Right atrium auricular region (tissue), 2 donors: Measurements from ENCODE around the gene ZNF687. TPM values are rescaled to one million over a fixed set of nuclear protein-coding genes. Genes with fewer than 3 reads are reported as not detected.

Experiments
- DNase-seq: peaks from one replicate; pipeline ENCODE4 v3.0.0-alpha.2; 2019; ENCODE audit warnings: low spot score
- H3K27ac ChIP-seq, 2 donors: fragments of 200-600 bp; sonication (generic); 1 replicate in 1 of 2; 2 replicates in 1 of 2; pipeline ENCODE4 v1.5.1; 2016 to 2019
- H3K27me3 ChIP-seq, 2 donors: fragments of 200-600 bp; sonication (generic); one replicate each; pipeline versions ENCODE4 v1.5.1 to v1.6.0; 2017 to 2019
- H3K36me3 ChIP-seq: fragments of 200-600 bp; sonication (generic); one replicate; pipeline ENCODE4 v1.5.1; 2016
- H3K4me1 ChIP-seq, 2 donors: fragments of 200-600 bp; sonication (generic); one replicate each; pipeline versions ENCODE4 v1.5.1 to v1.6.0; 2017 to 2019
- H3K4me3 ChIP-seq, 2 donors: fragments of 200-600 bp; sonication (generic); 1 replicate in 1 of 2; 2 replicates in 1 of 2; pipeline ENCODE4 v1.5.1; 2017 to 2019; ENCODE audit warnings: mild to moderate bottlenecking in 1 of 2, moderate library complexity in 1 of 2
- H3K9me3 ChIP-seq, 2 donors: fragments of 200-600 bp; sonication (generic); one replicate each; pipeline ENCODE4 v1.5.1; 2019
- CTCF ChIP-seq, 2 donors: fragments of 200-600 bp; sonication (generic); IDR thresholded peaks; one replicate each; pipeline ENCODE4 v1.5.1; 2019; ENCODE audit warnings: antibody characterized with exemption in 2 of 2
- total RNA-seq, 2 donors: library from RNA; depleted of rRNA; stranded (reverse); fragments of >200 nt; gene quantifications; one replicate each; pipeline ENCODE4 v1.1.0, GENCODE V29; 2016

The ZNF687 gene
- 10 to 100 TPM; 12.9 to 26.3 TPM for total RNA-seq

GRCh38 chr1:151281969-151282882 is at the start of gene ZNF687:
ZNF687 (plus strand) TSS chr1:151282299; CDS start chr1:151286292, 3,993 bp downstream.
- Histone ChIP-seq H3K9me3 (no peaks in the 10 kb centered on the region), H3K4me3 (peak within 1 kb of the TSS; percentile 70 to 75), H3K36me3 (peaks cover 17% of the 10 kb centered on the region), H3K27ac (peak within 1 kb of the TSS; percentile 97 to 99), H3K4me1 (peaks cover 0 to 22% of the 10 kb centered on the region in 2 donors), H3K27me3 (no peaks in the 10 kb centered on the region)
- TF ChIP-seq CTCF (IDR thresholded peaks at IDR 0.05): no peak
- DNase-seq: peak; percentile 100

GRCh38 chr1:151235235-151235634 is 46.9 kb upstream of the ZNF687 start:
- no peak overlapping the region for H3K27ac ChIP-seq
- H3K27me3 ChIP-seq: no peaks in the 10 kb centered on the region
- no peaks in the 10 kb centered on the region for H3K4me1 ChIP-seq
- TF ChIP-seq CTCF (IDR thresholded peaks at IDR 0.05): no peak
- no peaks in the 10 kb centered on the region for H3K9me3 ChIP-seq
- no peak overlapping the region for H3K4me3 ChIP-seq
- no peak for DNase-seq
- peaks cover 98% of the 10 kb centered on the region for H3K36me3 ChIP-seq

GRCh38 chr1:151237678-151238466 is 44.2 kb upstream of the ZNF687 start:
- Histone ChIP-seq H3K27ac (no peak overlapping the region), H3K4me1 (no peaks in the 10 kb centered on the region), H3K9me3 (no peaks in the 10 kb centered on the region), H3K27me3 (no peaks in the 10 kb centered on the region), H3K36me3 (peaks cover 96% of the 10 kb centered on the region), H3K4me3 (no peak overlapping the region)
- no peak for DNase-seq
- no peak for TF ChIP-seq CTCF (IDR thresholded peaks at IDR 0.05)

GRCh38 chr1:151238467-151238739 is 43.7 kb upstream of the ZNF687 start:
- Histone ChIP-seq H3K4me1 (no peaks in the 10 kb centered on the region), H3K4me3 (no peak overlapping the region), H3K27me3 (no peaks in the 10 kb centered on the region), H3K9me3 (no peaks in the 10 kb centered on the region), H3K27ac (no peak overlapping the region), H3K36me3 (peaks cover 96% of the 10 kb centered on the region)
- no peak for DNase-seq
- no peak for TF ChIP-seq CTCF (IDR thresholded peaks at IDR 0.05)

GRCh38 chr1:151242442-151242841 is 39.7 kb upstream of the ZNF687 start:
- no peaks in the 10 kb centered on the region for H3K9me3 ChIP-seq
- TF ChIP-seq CTCF (IDR thresholded peaks at IDR 0.05): no peak
- H3K36me3 ChIP-seq: peaks cover 95% of the 10 kb centered on the region
- no peak for DNase-seq
- H3K27me3 ChIP-seq: no peaks in the 10 kb centered on the region
- H3K4me3 ChIP-seq: no peak overlapping the region
- H3K4me1 ChIP-seq: no peaks in the 10 kb centered on the region
- H3K27ac ChIP-seq: no peak overlapping the region
